GM11168 (cell line): ENCODE measurements around the gene TNS2.

ENCODE experiments used
- in situ Hi-C: fragments of 300-500 bp; cut with MboI; formaldehyde crosslinking; loops from one replicate; pipeline ENCODE4 v1.12.0; 2022; ENCODE audit warnings: low sequenced_read_pairs; ENCODE audit not compliant: unreplicated experiment

The TNS2 gene

DNA sequence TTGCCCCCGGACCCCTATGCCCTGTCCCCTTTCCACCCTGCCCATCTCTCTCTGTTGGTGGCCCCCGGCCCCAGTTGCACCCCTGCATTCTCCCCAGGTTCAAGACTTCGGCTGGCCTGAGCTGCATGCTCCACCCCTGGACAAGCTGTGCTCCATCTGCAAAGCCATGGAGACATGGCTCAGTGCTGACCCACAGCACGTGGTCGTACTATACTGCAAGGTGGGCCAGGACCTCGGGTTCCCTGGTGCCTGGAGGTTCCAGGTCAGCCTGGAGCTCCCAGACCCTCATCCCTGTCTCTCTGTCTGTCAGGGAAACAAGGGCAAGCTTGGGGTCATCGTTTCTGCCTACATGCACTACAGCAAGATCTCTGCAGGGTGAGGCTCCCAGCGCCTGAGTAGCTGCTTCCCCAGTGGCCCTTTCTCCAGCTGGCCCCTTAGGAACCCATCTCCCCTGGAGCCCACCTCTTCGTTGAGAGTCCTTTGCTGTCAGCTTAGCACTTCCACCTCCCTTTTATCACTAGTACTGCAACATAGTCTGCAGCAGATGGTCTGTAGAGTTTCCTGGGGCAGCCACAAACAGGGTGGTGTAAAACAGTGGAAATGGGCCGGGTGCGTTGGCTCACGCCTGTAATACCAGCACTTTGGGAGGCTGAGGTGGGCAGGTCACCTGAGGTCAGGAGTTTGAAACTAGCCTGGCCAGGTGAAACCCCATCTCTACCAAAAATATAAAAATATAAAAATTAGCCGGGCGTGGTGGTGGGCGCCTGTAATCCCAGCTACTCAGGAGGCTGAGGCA, 5.8 kb downstream of the TNS2 start:
- in situ Hi-C loops = no loop called here

DNA sequence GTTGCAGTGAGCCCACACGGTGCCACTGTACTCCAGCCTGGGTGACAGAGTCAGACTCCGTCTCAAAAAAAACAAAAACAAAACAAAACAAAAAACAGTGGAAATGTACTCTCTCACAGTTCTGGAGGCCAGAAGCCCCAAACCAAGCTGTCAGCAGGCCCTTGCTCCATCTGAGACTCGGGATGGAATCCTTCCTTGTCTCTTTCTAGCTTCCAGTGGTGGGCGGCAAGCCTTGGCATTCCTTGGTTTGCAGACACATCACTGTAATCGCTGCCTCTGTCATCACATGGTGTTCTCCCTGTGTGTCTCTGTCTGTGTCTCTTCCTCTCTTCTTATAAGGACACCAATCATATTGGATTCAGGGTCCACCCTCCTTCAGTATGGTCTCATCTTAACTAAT, 6.4 kb downstream of the TNS2 start:
- in situ Hi-C loops = no loop called here

- in situ Hi-C loops = no loop called here
Measured at GRCh38 chr12:53056901-53057300, 7.0 kb downstream of the TNS2 start.

DNA sequence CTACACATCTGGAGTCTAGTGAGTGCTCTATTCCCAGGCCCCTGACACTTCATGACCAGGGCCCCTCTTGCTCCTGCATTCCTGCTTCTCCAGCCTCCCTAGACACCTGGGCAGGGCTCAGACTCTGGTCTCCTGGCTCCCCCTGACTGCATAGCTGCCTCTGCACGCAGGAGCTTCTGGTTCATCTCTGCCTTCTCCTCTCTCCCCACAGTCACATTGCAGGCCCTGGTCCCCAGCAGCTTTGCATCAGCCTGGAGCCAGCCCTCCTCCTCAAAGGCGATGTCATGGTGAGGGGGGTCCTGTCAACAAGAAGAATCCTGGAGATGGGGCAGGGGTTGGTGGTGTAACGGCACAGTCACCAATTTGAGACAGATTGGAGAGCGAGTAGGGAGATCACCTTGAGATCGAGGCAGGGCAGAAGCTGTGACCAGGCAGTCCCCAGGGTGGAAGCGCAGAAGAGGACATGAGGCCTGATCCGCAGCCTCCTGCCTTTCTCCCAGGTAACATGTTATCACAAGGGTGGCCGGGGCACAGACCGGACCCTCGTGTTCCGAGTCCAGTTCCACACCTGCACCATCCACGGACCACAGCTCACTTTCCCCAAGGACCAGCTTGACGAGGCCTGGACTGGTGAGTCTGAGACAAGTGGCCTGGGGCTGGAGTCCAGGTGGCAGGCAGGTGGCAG, 8.1 kb downstream of the TNS2 start:
- in situ Hi-C loops = no loop called here

GRCh38 chr12:53058674-53059433, 9.0 kb downstream of the TNS2 start:
- in situ Hi-C loops = no loop called here

GRCh38 chr12:53059434-53060063, 9.7 kb downstream of the TNS2 start:
- in situ Hi-C loops = no loop called here

DNA sequence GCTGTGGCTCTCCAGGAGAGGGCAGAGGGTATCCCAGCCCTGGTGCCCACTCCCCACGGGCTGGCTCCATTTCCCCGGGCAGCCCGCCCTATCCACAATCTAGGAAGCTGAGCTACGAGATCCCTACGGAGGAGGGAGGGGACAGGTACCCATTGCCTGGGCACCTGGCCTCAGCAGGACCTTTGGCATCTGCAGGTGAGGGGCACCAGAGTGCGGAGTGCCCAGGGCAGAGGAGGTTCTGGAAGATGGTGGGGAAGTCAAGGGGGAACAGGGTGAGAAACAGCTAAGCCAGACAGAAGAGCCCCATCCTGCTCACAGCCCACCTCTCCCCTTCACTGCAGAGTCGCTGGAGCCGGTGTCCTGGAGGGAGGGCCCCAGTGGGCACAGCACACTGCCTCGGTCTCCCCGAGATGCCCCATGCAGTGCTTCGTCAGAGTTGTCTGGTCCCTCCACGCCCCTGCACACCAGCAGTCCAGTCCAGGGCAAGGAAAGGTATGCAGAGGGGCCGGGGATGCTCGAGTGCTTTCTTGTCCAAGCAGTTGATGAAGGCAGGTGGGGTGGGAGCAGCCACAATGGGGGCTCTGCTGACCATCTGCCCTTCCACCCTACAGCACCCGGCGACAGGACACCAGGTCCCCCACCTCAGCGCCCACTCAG, 10.3 kb downstream of the TNS2 start:
- in situ Hi-C loops = no loop called here

DNA sequence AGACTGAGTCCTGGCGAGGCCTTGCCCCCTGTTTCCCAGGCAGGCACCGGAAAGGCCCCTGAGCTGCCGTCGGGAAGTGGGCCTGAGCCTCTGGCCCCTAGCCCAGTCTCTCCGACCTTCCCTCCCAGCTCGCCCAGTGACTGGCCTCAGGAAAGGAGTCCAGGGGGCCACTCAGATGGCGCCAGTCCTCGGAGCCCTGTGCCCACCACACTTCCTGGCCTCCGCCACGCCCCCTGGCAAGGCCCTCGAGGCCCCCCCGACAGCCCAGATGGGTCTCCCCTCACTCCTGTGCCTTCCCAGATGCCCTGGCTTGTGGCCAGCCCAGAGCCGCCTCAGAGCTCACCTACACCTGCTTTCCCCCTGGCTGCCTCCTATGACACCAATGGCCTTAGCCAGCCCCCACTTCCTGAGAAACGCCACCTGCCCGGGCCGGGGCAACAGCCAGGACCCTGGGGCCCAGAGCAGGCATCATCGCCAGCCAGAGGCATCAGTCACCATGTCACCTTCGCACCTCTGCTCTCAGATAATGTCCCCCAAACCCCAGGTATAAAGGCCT, 10.9 kb downstream of the TNS2 start:
- in situ Hi-C loops = no loop called here

DNA sequence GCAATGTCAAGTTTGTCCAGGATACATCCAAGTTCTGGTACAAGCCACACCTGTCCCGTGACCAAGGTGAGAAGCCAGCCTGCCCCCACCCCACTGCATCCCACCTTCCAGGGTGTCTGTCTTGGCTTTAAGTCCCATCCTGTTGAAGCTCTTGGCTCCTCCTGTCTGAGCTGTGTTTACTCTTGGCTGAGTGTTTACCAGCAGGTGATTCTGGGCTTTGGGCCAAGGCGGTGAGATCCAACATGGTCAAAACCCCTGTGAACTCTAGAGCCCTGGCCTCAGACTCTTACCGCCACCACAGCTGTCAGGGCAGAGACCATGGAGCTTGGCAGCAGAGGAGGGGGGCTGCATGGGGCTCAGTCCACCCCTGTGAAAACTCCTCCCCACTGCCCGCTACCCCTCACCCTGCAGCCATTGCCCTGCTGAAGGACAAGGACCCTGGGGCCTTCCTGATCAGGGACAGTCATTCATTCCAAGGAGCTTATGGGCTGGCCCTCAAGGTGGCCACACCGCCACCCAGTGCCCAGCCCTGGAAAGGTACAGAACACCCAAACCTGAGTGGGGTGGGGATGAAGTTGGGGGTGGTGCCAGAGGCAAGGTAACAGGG, 11.6 kb downstream of the TNS2 start:
- in situ Hi-C loops = no loop called here

- in situ Hi-C loops = no loop called here
Measured at GRCh38 chr12:53062011-53062961, 12.4 kb downstream of the TNS2 start.

GRCh38 chr12:53062977-53063707, 13.3 kb downstream of the TNS2 start:
- in situ Hi-C loops = no loop called here

GRCh38 chr12:53063708-53064612, 14.1 kb downstream of the TNS2 start:
- in situ Hi-C loops = no loop called here

GRCh38 chr12:53064613-53065436, 15.0 kb downstream of the TNS2 start:
- in situ Hi-C loops = no loop called here

DNA sequence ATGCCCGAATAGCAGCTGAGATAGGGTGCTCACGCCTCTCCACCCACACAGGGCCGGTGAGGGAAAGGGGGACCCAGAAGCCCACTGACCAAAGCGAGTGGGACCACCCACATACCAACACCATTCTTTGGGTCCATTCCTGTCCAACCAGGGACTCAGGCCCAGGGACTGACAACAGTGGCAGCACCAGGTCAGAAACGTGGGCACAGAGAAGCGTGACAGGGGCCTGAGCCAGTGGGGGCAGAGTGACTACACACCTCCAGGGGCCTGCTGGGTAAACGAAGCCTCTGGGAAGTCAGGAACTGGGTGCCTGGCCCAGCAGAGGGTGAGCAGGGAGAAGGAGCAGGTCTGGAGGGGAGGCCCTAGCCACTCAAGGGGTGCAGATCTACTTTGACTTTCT, 15.6 kb downstream of the TNS2 start:
- in situ Hi-C loops = no loop called here

- in situ Hi-C loops = no loop called here
Measured at GRCh38 chr12:53065975-53066931, 16.4 kb downstream of the TNS2 start.
